ENCODE measurements around the gene SSR4. TPM values are rescaled to one million over a fixed set of nuclear protein-coding genes. Genes with fewer than 3 reads are reported as not detected.

SSR4 gene
- total RNA-seq, 1 donor from 2014 or later = 277 TPM

DNA sequence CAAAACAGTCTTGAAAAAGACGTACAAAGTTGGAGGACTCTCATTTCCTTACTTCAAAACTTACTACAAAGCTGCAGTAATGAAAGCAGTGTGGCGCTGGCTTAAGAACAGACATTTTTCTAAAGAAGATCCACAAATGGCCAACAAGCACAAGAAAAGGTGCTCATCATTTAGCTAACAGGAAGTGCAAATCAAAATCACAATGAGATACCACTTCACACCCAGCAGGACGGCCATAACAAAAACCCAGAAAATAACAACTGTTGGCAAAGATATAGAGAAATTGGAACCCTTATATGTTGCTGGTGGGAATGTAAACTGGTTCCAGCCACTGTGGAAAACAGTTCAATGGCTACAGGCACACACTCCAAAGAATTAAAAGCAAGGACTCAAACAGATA lies 32.5 kb downstream of the SSR4 start:
- no peak for DNase-seq
- Mint-ChIP-seq H3K27ac (ENCODE audit: unreplicated experiment) (no peak overlapping the region), H3K27me3 (ENCODE audit: unreplicated experiment) (peaks cover 8% of the 10 kb centered on the region), H3K4me1 (ENCODE audit: low read depth, unreplicated experiment) (peaks cover 3% of the 10 kb centered on the region), H3K4me3 (ENCODE audit: unreplicated experiment) (peak overlapping the region; percentile 32), H3K9me3 (ENCODE audit: unreplicated experiment) (peaks cover 12% of the 10 kb centered on the region), H3K36me3 (ENCODE audit: unreplicated experiment) (no peaks in the 10 kb centered on the region)
- TF ChIP-seq, protein P1, sequence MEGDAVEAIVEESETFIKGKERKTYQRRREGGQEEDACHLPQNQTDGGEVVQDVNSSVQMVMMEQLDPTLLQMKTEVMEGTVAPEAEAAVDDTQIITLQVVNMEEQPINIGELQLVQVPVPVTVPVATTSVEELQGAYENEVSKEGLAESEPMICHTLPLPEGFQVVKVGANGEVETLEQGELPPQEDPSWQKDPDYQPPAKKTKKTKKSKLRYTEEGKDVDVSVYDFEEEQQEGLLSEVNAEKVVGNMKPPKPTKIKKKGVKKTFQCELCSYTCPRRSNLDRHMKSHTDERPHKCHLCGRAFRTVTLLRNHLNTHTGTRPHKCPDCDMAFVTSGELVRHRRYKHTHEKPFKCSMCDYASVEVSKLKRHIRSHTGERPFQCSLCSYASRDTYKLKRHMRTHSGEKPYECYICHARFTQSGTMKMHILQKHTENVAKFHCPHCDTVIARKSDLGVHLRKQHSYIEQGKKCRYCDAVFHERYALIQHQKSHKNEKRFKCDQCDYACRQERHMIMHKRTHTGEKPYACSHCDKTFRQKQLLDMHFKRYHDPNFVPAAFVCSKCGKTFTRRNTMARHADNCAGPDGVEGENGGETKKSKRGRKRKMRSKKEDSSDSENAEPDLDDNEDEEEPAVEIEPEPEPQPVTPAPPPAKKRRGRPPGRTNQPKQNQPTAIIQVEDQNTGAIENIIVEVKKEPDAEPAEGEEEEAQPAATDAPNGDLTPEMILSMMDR (IDR thresholded peaks at IDR 0.05; ENCODE audit: partially characterized antibody, unreplicated experiment) = no peak

DNA sequence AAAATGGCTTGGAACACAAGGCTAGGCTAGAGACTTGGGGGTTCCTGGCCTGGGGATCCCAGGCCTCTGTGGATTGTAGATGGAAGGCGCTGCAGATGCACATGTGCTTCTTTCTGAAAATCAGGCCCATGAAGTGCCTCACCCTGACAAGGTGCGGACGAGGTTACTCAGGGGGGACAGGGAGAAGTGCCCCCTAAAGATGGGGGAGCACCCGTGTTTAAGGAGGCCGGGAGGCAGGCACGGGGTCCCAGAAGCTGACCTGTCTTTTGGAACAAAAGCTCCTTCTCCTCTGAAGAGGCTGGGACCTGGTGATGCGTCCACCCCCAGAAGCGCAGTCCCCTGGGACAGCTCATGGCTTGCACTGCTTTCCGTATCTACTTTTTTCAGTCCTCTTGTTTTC lies 33.4 kb downstream of the SSR4 start:
- Mint-ChIP-seq H3K36me3 (ENCODE audit: unreplicated experiment) (no peaks in the 10 kb centered on the region), H3K27me3 (ENCODE audit: unreplicated experiment) (peaks cover 4% of the 10 kb centered on the region), H3K4me3 (ENCODE audit: unreplicated experiment) (peak overlapping the region; percentile 73), H3K4me1 (ENCODE audit: low read depth, unreplicated experiment) (no peaks in the 10 kb centered on the region), H3K9me3 (ENCODE audit: unreplicated experiment) (peaks cover 5% of the 10 kb centered on the region), H3K27ac (ENCODE audit: unreplicated experiment) (no peak overlapping the region)
- DNase-seq = no peak
- TF ChIP-seq, protein P1 (IDR thresholded peaks at IDR 0.05; ENCODE audit: partially characterized antibody, unreplicated experiment) = no peak

DNA sequence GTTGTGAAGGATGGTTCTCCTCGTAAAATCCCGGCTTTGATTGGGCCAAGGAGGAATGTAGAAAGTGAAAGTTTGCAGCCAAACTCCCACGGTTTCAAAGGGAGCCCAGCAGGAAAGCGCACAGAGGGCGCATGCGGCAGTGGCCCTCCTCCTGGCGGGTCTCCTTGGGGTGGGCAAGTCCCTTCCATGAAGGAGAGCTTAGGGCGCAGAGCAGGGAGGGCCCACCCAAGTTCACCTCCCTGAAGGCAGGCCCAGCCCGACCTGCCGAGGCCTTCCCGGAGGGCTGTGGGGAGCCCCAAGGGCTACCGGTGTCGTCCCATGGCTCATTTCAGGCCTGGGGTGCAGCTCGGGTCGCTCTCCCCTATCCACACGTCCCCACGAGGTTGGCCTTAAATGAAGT lies 33.8 kb downstream of the SSR4 start:
- Mint-ChIP-seq H3K27ac (ENCODE audit: unreplicated experiment) (no peak overlapping the region), H3K36me3 (ENCODE audit: unreplicated experiment) (no peaks in the 10 kb centered on the region), H3K9me3 (ENCODE audit: unreplicated experiment) (peaks cover 5% of the 10 kb centered on the region), H3K27me3 (ENCODE audit: unreplicated experiment) (peaks cover 4% of the 10 kb centered on the region), H3K4me3 (ENCODE audit: unreplicated experiment) (peak overlapping the region; percentile 71), H3K4me1 (ENCODE audit: low read depth, unreplicated experiment) (no peaks in the 10 kb centered on the region)
- no peak for DNase-seq
- TF ChIP-seq, protein P1 (IDR thresholded peaks at IDR 0.05; ENCODE audit: partially characterized antibody, unreplicated experiment) = no peak

DNA sequence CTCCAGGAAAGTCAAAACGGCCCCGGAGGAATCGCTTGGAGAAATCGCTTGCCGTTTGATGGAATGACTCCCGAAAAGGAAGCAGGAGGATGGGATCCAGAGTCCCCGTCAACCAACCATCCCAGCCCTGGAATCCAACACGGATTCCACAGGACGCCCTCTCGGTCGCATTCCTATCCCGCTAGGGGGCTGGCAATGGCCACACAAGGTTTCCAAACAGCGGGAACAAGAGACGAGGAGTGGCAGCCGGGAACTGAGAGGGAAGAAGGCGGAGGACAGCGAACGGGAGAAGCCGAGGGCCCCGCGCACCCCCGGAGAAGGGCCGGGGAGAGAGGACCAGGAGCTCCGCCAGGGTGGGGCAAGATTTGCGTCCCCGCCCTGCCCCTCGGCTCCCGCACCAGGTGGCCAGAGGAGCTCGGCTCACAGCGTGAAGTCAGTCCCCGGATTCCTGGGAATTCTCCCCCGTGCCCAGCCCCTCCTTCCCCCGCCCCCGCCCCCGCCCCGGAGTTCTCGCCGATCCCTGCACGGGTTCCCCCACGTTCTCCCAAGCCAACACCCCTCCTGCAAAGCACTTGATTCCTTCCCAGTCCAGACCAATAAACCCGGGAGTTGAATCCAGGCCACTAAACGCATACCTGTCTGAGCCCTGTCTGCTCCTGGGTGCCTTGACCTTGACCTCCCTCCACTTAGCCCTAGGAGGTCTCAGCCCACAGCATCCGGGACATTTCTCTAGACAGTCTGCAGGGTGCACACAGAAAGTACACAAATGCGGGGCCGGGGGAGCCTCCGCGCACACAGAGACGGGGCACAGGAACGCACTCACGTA lies 34.5 kb downstream of the SSR4 start:
- H3K9me3 Mint-ChIP-seq (ENCODE audit: unreplicated experiment) = peaks cover 5% of the 10 kb centered on the region
- no peaks in the 10 kb centered on the region for H3K4me1 Mint-ChIP-seq (ENCODE audit: low read depth, unreplicated experiment)
- peak overlapping the region; percentile 74 for H3K4me3 Mint-ChIP-seq (ENCODE audit: unreplicated experiment)
- DNase-seq = no peak
- H3K36me3 Mint-ChIP-seq (ENCODE audit: unreplicated experiment) = no peaks in the 10 kb centered on the region
- no peak overlapping the region for H3K27ac Mint-ChIP-seq (ENCODE audit: unreplicated experiment)
- TF ChIP-seq, protein P1 (IDR thresholded peaks at IDR 0.05; ENCODE audit: partially characterized antibody, unreplicated experiment) = no peak
- peaks cover 4% of the 10 kb centered on the region for H3K27me3 Mint-ChIP-seq (ENCODE audit: unreplicated experiment)

DNA sequence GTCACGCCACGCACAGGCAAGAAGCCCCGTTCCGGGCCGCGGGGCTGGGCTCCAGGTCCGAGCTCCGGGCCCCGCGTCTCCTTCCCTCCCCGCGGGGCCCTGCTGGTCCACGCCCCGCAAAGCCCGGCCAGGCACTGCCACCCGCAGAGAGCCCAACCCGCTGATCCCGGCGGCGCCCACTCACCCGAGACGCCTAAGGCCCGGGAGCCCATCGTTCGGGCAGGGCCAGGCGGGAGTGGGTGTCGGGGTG lies 35.0 kb downstream of the SSR4 start:
- H3K27me3 Mint-ChIP-seq (ENCODE audit: unreplicated experiment) = peaks cover 4% of the 10 kb centered on the region
- peaks cover 5% of the 10 kb centered on the region for H3K9me3 Mint-ChIP-seq (ENCODE audit: unreplicated experiment)
- no peak for DNase-seq
- no peak overlapping the region for H3K27ac Mint-ChIP-seq (ENCODE audit: unreplicated experiment)
- H3K4me3 Mint-ChIP-seq (ENCODE audit: unreplicated experiment) = peak overlapping the region; percentile 74
- no peaks in the 10 kb centered on the region for H3K36me3 Mint-ChIP-seq (ENCODE audit: unreplicated experiment)
- H3K4me1 Mint-ChIP-seq (ENCODE audit: low read depth, unreplicated experiment) = no peaks in the 10 kb centered on the region
- TF ChIP-seq, protein P1 (IDR thresholded peaks at IDR 0.05; ENCODE audit: partially characterized antibody, unreplicated experiment) = no peak

Data from glutamatergic neuron (in vitro differentiated cells).